ENCODE data around the gene TMEM60.

GRCh38 chr7:77753173-77753572 is 45.1 kb downstream of the TMEM60 start:
- no peak for TF ChIP-seq CTCF (conservative IDR thresholded peaks at IDR 0.05; ENCODE audit: low read length)
- no peak for TF ChIP-seq EZH2phosphoT487 (IDR thresholded peaks at IDR 0.05; ENCODE audit: borderline replicate concordance, low read depth, low read length)

All from OCI-LY7 (cell line).